ENCODE data around the gene CSGALNACT2. TPM values are rescaled to one million over a fixed set of nuclear protein-coding genes. Genes with fewer than 3 reads are reported as not detected.

Gene CSGALNACT2
- total and polyA plus RNA-seq, 9 of the 15 experiments (the other 6 are each of a cell fraction or from before 2014, with no cell fraction given): 1.4 to 7.3 (median 3.5) TPM

DNA sequence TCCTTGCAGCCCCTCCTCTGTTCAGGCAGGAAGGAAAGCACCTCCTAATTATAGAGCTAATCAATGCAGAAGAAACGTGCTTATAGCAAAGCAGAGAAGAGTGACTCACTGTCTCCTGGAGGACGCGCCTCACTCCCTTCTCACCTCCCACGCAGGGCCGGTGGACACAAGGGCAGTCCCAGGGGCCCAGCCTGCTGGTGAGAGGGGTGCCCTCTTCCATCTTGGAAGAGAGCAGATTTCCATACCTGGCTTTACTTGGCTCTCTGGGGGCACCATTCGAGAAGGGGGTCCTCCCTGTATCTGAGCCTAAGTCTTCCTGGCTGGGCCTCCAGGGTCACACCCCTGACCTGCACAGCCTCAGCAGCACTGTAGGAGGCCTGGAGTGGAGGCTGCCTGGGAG, 72.8 kb downstream of the CSGALNACT2 start (continued):
- no peak for TF ChIP-seq CTCF (IDR thresholded peaks at IDR 0.05 in 2 of 3, conservative IDR thresholded peaks at IDR 0.05 in 1 of 3; ENCODE audit: insufficient read depth in 2 of 3, low read depth in 1 of 3, low read length in 3 of 3)
- TF ChIP-seq ZNF175 (CRISPR knock-in tag; IDR thresholded peaks at IDR 0.05; ENCODE audit: low read depth): no peak
- no peak for TF ChIP-seq MAX (CRISPR knock-in tag; IDR thresholded peaks at IDR 0.05)
- TF ChIP-seq ZNF140 (CRISPR knock-in tag; IDR thresholded peaks at IDR 0.05): no peak
- TF ChIP-seq SLC30A9 (CRISPR knock-in tag; IDR thresholded peaks at IDR 0.05): no peak
- TF ChIP-seq, protein P1, sequence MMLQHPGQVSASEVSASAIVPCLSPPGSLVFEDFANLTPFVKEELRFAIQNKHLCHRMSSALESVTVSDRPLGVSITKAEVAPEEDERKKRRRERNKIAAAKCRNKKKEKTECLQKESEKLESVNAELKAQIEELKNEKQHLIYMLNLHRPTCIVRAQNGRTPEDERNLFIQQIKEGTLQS (IDR thresholded peaks at IDR 0.05): peak; percentile 44; the same call in 1 of the 2 replicates
- TF ChIP-seq, protein P1 (CRISPR knock-in tag; conservative IDR thresholded peaks at IDR 0.05): no peak
- TF ChIP-seq EGR1 (conservative IDR thresholded peaks at IDR 0.05): peak; percentile 84
- TF ChIP-seq KLF16 (IDR thresholded peaks at IDR 0.05): peak; percentile 21; the same call in 1 of the 2 replicates
- TF ChIP-seq, protein P2, sequence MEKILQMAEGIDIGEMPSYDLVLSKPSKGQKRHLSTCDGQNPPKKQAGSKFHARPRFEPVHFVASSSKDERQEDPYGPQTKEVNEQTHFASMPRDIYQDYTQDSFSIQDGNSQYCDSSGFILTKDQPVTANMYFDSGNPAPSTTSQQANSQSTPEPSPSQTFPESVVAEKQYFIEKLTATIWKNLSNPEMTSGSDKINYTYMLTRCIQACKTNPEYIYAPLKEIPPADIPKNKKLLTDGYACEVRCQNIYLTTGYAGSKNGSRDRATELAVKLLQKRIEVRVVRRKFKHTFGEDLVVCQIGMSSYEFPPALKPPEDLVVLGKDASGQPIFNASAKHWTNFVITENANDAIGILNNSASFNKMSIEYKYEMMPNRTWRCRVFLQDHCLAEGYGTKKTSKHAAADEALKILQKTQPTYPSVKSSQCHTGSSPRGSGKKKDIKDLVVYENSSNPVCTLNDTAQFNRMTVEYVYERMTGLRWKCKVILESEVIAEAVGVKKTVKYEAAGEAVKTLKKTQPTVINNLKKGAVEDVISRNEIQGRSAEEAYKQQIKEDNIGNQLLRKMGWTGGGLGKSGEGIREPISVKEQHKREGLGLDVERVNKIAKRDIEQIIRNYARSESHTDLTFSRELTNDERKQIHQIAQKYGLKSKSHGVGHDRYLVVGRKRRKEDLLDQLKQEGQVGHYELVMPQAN (IDR thresholded peaks at IDR 0.05; ENCODE audit: borderline replicate concordance): no peak
- TF ChIP-seq, protein P3, sequence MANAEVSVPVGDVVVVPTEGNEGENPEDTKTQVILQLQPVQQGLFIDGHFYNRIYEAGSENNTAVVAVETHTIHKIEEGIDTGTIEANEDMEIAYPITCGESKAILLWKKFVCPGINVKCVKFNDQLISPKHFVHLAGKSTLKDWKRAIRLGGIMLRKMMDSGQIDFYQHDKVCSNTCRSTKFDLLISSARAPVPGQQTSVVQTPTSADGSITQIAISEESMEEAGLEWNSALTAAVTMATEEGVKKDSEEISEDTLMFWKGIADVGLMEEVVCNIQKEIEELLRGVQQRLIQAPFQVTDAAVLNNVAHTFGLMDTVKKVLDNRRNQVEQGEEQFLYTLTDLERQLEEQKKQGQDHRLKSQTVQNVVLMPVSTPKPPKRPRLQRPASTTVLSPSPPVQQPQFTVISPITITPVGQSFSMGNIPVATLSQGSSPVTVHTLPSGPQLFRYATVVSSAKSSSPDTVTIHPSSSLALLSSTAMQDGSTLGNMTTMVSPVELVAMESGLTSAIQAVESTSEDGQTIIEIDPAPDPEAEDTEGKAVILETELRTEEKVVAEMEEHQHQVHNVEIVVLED (CRISPR knock-in tag; IDR thresholded peaks at IDR 0.05): no peak
- TF ChIP-seq ZNF830 (CRISPR knock-in tag; IDR thresholded peaks at IDR 0.05): no peak
- TF ChIP-seq FOXM1 (IDR thresholded peaks at IDR 0.05; ENCODE audit: low read depth): no peak
- TF ChIP-seq FOXM1 (CRISPR knock-in tag; IDR thresholded peaks at IDR 0.05; ENCODE audit: low read depth): no peak
- TF ChIP-seq VEZF1 (CRISPR knock-in tag; IDR thresholded peaks at IDR 0.05): no peak
- peak; percentile 79 for TF ChIP-seq BHLHE40 (IDR thresholded peaks at IDR 0.05; ENCODE audit: low read length)
